Upper lobe of right lung (tissue), 1 donor: ENCODE data around the gene IFNA17. TPM values are rescaled to one million over a fixed set of nuclear protein-coding genes. Genes with fewer than 3 reads are reported as not detected.
A peak's percentile ranks its signal among the peaks of the same experiment; 100 is the strongest.

Source experiments
- ATAC-seq: fragments of 200-7000 bp; cut with Tn5 transposase; one replicate; pipeline ENCODE4 v1.9.1; 2020; ENCODE audit warnings: mild to moderate bottlenecking, moderate library complexity
- DNase-seq: peaks from one replicate; pipeline ENCODE4 v3.0.0-alpha.2; 2020
- H3K27ac ChIP-seq: fragments of 200-600 bp; one replicate; pipeline ENCODE4 v1.8.0; 2022
- H3K27me3 ChIP-seq: fragments of 200-600 bp; one replicate; pipeline ENCODE4 v1.8.0; 2022; ENCODE audit warnings: mild to moderate bottlenecking
- H3K36me3 ChIP-seq: fragments of 200-600 bp; one replicate; pipeline ENCODE4 v1.8.0; 2022
- H3K4me1 ChIP-seq: fragments of 200-600 bp; one replicate; pipeline ENCODE4 v1.8.0; 2022
- H3K4me3 ChIP-seq: fragments of 200-600 bp; one replicate; pipeline ENCODE4 v1.8.0; 2022; ENCODE audit warnings: mild to moderate bottlenecking
- H3K9me3 ChIP-seq: fragments of 200-600 bp; one replicate; pipeline ENCODE4 v1.8.0; 2022
- intact Hi-C: fragments of 100-400 bp; cut with DNase I; formaldehyde crosslinking; loops from one replicate; pipeline ENCODE4 v1.11.0; 2022
- total RNA-seq: library from RNA; stranded (reverse); fragmentation: NEBNext Ultra II Directional; extraction: Animal tissue kit (Norgen Biotek cat#: 25700); gene quantifications from one replicate; pipeline ENCODE4 v1.2.1, GENCODE V29; 2021
- TF ChIP-seq, protein P1 (sequence below): fragments of 200-600 bp; IDR thresholded peaks from one replicate; pipeline ENCODE4 v1.8.0; 2022; ENCODE audit warnings: antibody characterized with exemption
- donor health status: DM: no; HTN: yes; CAD: no; lungs with severe emphysema.

The IFNA17 gene
- total RNA-seq, 1 donor from 2014 or later, result not detected

DNA sequence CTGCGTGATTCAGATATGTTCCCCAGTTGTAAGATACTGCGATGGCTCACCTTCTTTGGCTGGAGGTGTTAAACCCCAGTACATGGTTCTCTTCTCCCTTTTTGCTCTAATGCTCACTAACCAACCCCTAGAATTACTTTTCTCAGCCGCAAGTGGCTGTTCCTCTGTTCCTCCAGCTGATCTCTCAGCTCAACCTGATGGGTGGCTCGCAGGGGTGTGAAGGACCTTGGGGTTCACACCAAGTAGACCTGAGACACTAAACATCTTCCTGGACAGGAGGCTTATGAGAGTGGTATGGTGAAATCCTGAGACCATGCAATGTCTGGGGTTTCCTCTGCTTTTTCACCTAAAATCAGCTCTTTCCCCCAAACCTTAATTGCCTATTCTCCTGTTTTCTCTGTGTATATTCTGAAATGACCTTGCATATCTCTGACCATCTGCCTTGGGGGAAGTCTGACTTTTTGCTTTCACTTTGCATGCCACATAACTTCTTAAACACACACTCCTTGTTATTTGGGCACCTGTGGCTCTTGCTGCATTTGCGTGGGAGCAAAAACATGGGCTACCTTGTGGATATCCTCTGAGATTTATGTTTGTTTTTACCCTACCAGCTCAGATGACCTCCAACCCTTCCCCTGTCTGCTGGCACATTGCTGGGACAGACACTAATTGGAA, 27.7 kb upstream of the IFNA17 start:
- intact Hi-C loops, result no loop called here
- TF ChIP-seq, protein P1, sequence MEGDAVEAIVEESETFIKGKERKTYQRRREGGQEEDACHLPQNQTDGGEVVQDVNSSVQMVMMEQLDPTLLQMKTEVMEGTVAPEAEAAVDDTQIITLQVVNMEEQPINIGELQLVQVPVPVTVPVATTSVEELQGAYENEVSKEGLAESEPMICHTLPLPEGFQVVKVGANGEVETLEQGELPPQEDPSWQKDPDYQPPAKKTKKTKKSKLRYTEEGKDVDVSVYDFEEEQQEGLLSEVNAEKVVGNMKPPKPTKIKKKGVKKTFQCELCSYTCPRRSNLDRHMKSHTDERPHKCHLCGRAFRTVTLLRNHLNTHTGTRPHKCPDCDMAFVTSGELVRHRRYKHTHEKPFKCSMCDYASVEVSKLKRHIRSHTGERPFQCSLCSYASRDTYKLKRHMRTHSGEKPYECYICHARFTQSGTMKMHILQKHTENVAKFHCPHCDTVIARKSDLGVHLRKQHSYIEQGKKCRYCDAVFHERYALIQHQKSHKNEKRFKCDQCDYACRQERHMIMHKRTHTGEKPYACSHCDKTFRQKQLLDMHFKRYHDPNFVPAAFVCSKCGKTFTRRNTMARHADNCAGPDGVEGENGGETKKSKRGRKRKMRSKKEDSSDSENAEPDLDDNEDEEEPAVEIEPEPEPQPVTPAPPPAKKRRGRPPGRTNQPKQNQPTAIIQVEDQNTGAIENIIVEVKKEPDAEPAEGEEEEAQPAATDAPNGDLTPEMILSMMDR, result no peak

DNA sequence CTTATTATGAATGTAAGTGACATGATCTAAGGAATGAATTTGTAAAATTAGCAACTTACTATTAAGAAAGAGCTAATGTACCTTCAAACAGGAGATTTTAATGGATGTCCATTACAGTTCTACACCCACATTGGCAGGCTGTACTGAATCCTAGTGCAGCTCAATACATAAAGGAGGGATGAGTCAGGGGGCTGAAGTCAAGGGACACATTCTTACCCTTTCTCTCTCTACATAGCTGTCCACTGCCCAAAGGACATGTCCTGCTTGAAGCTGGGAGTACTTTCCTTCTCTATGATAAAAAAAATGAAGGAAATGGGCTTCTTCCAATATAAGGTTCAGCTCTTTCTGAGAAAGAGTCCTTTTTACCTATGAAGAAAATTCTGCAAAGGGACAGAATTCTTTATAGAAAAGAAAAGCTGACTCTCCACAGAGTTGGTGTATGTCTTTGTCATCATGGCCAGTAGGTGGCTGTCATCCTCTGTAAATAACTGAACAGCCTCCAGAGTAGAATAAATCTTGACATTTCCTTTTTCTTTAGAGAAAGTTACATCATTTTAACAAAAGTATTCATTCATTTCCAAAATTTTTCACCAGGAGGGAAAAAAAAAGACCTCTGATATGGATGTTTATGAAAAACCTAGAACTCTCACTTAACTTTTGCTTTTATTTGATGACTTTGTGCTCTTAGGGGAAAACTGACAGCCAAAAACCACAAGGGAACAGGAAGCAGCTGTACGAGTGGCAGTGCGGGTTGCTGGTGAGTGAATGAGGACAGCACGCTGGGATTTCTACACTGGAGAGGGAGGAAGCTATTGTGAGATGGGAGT, 24.9 kb upstream of the IFNA17 start:
- peak; percentile 79 for ATAC-seq
- peak; percentile 38 for DNase-seq
- no peak overlapping the region for H3K4me3 ChIP-seq

More for the DNA sequence above, 27.7 kb upstream of the IFNA17 start:
- H3K27me3 ChIP-seq, result peaks cover 5% of the 10 kb centered on the region
- no peaks in the 10 kb centered on the region for H3K36me3 ChIP-seq
- ATAC-seq (no peak), DNase-seq (no peak)
- no peak overlapping the region for H3K4me3 ChIP-seq
- H3K9me3 ChIP-seq, result no peaks in the 10 kb centered on the region
- no peaks in the 10 kb centered on the region for H3K4me1 ChIP-seq
- no peak overlapping the region for H3K27ac ChIP-seq

DNA sequence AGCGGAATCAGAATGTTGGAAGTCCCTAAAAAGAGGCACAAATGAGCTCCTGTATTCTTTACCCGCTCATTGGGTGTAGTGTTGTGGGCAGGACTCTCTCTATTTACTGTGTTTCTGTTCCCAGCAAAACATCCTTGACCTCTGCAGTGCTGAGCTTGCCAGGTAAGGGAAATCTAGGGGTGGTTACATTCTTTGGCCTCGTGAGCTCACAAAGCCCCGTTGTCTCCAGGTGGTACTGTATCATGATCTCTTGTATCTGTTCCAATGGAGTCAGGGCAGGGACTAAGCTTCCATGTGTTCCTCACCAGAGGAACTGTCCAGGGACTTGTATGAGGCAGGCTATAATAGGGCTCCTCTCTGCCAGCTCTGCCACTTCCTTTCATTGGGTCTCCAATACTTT, 23.6 kb upstream of the IFNA17 start:
- Histone ChIP-seq H3K27me3 (peaks cover 17% of the 10 kb centered on the region), H3K4me1 (no peaks in the 10 kb centered on the region), H3K4me3 (no peak overlapping the region), H3K9me3 (no peaks in the 10 kb centered on the region), H3K27ac (no peak overlapping the region), H3K36me3 (no peaks in the 10 kb centered on the region)
- no peak for ATAC-seq
- DNase-seq, result no peak
- intact Hi-C loops, result no loop called here
- TF ChIP-seq, protein P1, result no peak

More for the DNA sequence above, 24.9 kb upstream of the IFNA17 start:
- TF ChIP-seq, protein P1, result peak; percentile 51
- peaks cover 15% of the 10 kb centered on the region for H3K27me3 ChIP-seq
- no peak overlapping the region for H3K27ac ChIP-seq
- H3K9me3 ChIP-seq, result no peaks in the 10 kb centered on the region
- no peaks in the 10 kb centered on the region for H3K36me3 ChIP-seq
- intact Hi-C loops, result no loop called here
- no peaks in the 10 kb centered on the region for H3K4me1 ChIP-seq

DNA sequence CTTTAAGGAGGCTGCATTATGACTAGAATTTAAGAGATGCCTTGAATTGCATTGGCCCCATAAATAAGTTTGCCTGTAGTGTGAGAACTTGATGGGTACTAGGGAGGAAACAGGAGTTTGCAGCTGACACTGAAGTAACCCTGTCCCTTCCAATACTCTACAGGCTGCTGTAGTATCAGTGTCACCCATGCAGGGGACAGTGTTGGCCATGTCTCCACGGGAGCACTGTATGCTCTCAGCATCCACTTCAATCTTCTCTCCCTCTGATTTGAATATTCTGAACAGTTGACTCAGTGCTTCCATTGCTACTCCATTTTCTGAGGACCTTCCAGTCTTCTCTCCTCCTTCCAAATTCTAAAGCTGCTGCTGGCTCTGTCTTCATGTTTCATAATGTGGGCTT, 23.2 kb upstream of the IFNA17 start:
- DNase-seq, result no peak
- ATAC-seq, result no peak
- Histone ChIP-seq H3K9me3 (no peaks in the 10 kb centered on the region), H3K36me3 (no peaks in the 10 kb centered on the region), H3K4me1 (no peaks in the 10 kb centered on the region), H3K27me3 (peaks cover 17% of the 10 kb centered on the region), H3K4me3 (no peak overlapping the region), H3K27ac (no peak overlapping the region)
- TF ChIP-seq, protein P1, result no peak
- intact Hi-C loops, result no loop called here

DNA sequence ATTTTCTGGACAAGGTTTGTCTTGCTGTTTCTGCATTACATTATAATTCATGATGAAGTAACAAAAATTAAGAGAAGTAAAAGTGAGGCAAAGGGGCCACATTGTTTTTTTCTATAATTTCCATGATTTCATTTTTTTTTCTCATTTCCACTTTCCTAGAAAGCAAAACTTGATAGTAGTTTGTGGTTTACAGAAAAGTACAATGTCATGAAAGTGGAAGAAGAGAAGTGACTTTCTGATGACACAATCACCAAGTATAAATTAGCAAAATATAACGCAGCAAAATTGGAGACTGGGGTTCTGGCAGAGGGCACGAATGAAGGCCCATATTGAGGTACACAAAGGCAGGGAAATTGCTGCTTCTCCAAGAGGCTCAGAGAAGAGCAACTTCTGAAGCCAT, 16.8 kb upstream of the IFNA17 start:
- no peaks in the 10 kb centered on the region for H3K9me3 ChIP-seq
- DNase-seq, result no peak
- H3K27me3 ChIP-seq, result peaks cover 10% of the 10 kb centered on the region
- no peaks in the 10 kb centered on the region for H3K4me1 ChIP-seq
- H3K36me3 ChIP-seq, result no peaks in the 10 kb centered on the region
- H3K4me3 ChIP-seq, result no peak overlapping the region
- no peak for ATAC-seq
- H3K27ac ChIP-seq, result no peak overlapping the region
- TF ChIP-seq, protein P1, result no peak
- intact Hi-C loops, result no loop called here
